ENCODE measurements around the gene PIK3R3. TPM values are rescaled to one million over a fixed set of nuclear protein-coding genes. Genes with fewer than 3 reads are reported as not detected.

The PIK3R3 gene
- total RNA-seq, 1 donor from 2014 or later: 41.3 TPM

GRCh38 chr1:46176211-46176865 is 43.9 kb upstream of the PIK3R3 start, which contains the start of gene P3R3URF:
P3R3URF (minus strand) TSS chr1:46176488; CDS start chr1:46176471, 17 bp downstream.
- no peaks in the 10 kb centered on the region for H3K27me3 Mint-ChIP-seq (ENCODE audit: low read depth)
- H3K9me3 Mint-ChIP-seq: no peaks in the 10 kb centered on the region
- TF ChIP-seq CTCF (IDR thresholded peaks at IDR 0.05; ENCODE audit: unreplicated experiment): peak; percentile 10

GRCh38 chr1:46175243-46175642 is 42.8 kb upstream of the PIK3R3 start:
- no peak for DNase-seq (ENCODE audit: low spot score in 2 of 2, unreplicated experiment in 2 of 2)
- H3K27me3 Mint-ChIP-seq (ENCODE audit: low read depth): no peaks in the 10 kb centered on the region
- H3K4me1 Mint-ChIP-seq: peaks cover 14% of the 10 kb centered on the region
- no peak for TF ChIP-seq CTCF (IDR thresholded peaks at IDR 0.05; ENCODE audit: unreplicated experiment)
- H3K9me3 Mint-ChIP-seq: no peaks in the 10 kb centered on the region
- H3K36me3 Mint-ChIP-seq: no peaks in the 10 kb centered on the region
- no peak overlapping the region for H3K4me3 Mint-ChIP-seq
- H3K27ac Mint-ChIP-seq: no peak overlapping the region

More at GRCh38 chr1:46176211-46176865, 43.9 kb upstream of the PIK3R3 start, which contains the start of gene P3R3URF:
- H3K27ac Mint-ChIP-seq: no peak within 1 kb of the TSS
- peaks cover 9% of the 10 kb centered on the region for H3K4me1 Mint-ChIP-seq
- H3K36me3 Mint-ChIP-seq: no peaks in the 10 kb centered on the region
- H3K4me3 Mint-ChIP-seq: no peak within 1 kb of the TSS
- no peak for DNase-seq (ENCODE audit: low spot score in 2 of 2, unreplicated experiment in 2 of 2)

- no peaks in the 10 kb centered on the region for H3K36me3 Mint-ChIP-seq
- H3K4me3 Mint-ChIP-seq: no peak within 1 kb of the TSS
- H3K9me3 Mint-ChIP-seq: no peaks in the 10 kb centered on the region
- no peak for TF ChIP-seq CTCF (IDR thresholded peaks at IDR 0.05; ENCODE audit: unreplicated experiment)
- no peak within 1 kb of the TSS for H3K27ac Mint-ChIP-seq
- H3K27me3 Mint-ChIP-seq (ENCODE audit: low read depth): no peaks in the 10 kb centered on the region
- no peak for DNase-seq (ENCODE audit: low spot score in 2 of 2, unreplicated experiment in 2 of 2)
- peaks cover 14% of the 10 kb centered on the region for H3K4me1 Mint-ChIP-seq
These were observed 42.2 kb upstream of the PIK3R3 start, which contains the start of gene TSPAN1 for GRCh38 chr1:46174448-46175231. TSPAN1 (plus strand) TSS chr1:46175087; CDS start chr1:46181108, 6,021 bp downstream.

GRCh38 chr1:46173361-46173856 is 41.0 kb upstream of the PIK3R3 start:
- no peak for DNase-seq (ENCODE audit: low spot score in 2 of 2, unreplicated experiment in 2 of 2)

DNA sequence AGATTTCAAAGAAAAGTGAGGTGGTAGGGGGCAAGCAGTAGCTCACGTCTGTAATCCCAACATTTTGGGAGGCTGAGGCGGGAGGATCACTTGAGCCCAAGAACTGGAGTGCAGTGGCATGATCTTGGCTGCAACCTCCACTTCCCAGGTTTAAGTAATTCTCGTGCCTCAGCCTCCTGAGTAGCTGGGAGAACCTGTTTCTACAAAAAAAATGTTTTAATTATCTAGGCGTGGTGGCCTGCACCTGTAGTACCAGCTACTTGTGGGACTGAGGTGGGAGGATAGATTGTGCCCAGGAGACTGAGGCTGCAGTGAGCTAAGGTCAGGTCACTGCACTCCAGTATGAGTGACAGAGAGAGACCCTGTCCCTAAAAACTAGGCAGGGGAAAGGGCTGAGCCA is 39.9 kb upstream of the PIK3R3 start:
- Mint-ChIP-seq H3K9me3 (no peaks in the 10 kb centered on the region), H3K4me1 (peaks cover 14% of the 10 kb centered on the region), H3K27ac (no peak overlapping the region), H3K27me3 (ENCODE audit: low read depth) (peaks cover 18% of the 10 kb centered on the region), H3K4me3 (no peak overlapping the region), H3K36me3 (no peaks in the 10 kb centered on the region)
- DNase-seq (ENCODE audit: low spot score in 2 of 2, unreplicated experiment in 2 of 2): no peak
- TF ChIP-seq CTCF (IDR thresholded peaks at IDR 0.05; ENCODE audit: unreplicated experiment): no peak

More at GRCh38 chr1:46173361-46173856, 41.0 kb upstream of the PIK3R3 start:
- no peak overlapping the region for H3K4me3 Mint-ChIP-seq
- peaks cover 8% of the 10 kb centered on the region for H3K27me3 Mint-ChIP-seq (ENCODE audit: low read depth)
- no peaks in the 10 kb centered on the region for H3K9me3 Mint-ChIP-seq
- H3K4me1 Mint-ChIP-seq: peaks cover 14% of the 10 kb centered on the region
- H3K36me3 Mint-ChIP-seq: no peaks in the 10 kb centered on the region
- no peak overlapping the region for H3K27ac Mint-ChIP-seq
- no peak for TF ChIP-seq CTCF (IDR thresholded peaks at IDR 0.05; ENCODE audit: unreplicated experiment)
